ENCODE measurements around the gene PCSK5.

Gene PCSK5

DNA sequence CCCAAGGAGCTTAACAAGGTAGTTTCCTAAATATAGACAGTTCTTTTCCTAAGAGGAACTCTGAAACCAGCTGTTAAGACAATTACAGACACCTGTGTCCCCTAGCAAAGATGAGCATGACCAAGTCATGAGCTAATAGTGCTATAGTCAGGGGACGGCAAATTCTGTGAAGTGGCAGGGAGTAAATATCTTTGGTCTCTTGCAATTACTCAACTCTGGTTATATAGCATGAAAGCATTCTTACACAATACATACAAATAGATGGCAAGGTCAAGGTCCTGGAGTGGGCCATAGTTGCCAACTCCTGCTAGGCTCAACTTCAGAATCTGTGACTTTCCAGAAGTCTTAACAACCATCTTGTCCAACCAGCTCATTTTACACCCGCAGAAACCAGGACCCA, 400.1 kb downstream of the PCSK5 start:
- no peaks in the 10 kb centered on the region for H3K36me3 ChIP-seq (ENCODE audit: control insufficient read depth, insufficient read depth, low read length)
- no peaks in the 10 kb centered on the region for H3K27me3 ChIP-seq (replicated peaks; ENCODE audit: control insufficient read depth, insufficient read depth, low read length)
- TF ChIP-seq, protein P1, sequence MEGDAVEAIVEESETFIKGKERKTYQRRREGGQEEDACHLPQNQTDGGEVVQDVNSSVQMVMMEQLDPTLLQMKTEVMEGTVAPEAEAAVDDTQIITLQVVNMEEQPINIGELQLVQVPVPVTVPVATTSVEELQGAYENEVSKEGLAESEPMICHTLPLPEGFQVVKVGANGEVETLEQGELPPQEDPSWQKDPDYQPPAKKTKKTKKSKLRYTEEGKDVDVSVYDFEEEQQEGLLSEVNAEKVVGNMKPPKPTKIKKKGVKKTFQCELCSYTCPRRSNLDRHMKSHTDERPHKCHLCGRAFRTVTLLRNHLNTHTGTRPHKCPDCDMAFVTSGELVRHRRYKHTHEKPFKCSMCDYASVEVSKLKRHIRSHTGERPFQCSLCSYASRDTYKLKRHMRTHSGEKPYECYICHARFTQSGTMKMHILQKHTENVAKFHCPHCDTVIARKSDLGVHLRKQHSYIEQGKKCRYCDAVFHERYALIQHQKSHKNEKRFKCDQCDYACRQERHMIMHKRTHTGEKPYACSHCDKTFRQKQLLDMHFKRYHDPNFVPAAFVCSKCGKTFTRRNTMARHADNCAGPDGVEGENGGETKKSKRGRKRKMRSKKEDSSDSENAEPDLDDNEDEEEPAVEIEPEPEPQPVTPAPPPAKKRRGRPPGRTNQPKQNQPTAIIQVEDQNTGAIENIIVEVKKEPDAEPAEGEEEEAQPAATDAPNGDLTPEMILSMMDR (IDR thresholded peaks at IDR 0.05; ENCODE audit: insufficient read depth, low read length, poor library complexity, severe bottlenecking), result no peak
- H3K4me3 ChIP-seq (replicated peaks; ENCODE audit: low read depth, low read length), result no peak overlapping the region
- DNase-seq (ENCODE audit: extremely low read depth, insufficient read length), result no peak

GRCh38 chr9:76292246-76292645, 401.8 kb downstream of the PCSK5 start:
- TF ChIP-seq, protein P1 (IDR thresholded peaks at IDR 0.05; ENCODE audit: insufficient read depth, low read length, poor library complexity, severe bottlenecking), result no peak

DNA sequence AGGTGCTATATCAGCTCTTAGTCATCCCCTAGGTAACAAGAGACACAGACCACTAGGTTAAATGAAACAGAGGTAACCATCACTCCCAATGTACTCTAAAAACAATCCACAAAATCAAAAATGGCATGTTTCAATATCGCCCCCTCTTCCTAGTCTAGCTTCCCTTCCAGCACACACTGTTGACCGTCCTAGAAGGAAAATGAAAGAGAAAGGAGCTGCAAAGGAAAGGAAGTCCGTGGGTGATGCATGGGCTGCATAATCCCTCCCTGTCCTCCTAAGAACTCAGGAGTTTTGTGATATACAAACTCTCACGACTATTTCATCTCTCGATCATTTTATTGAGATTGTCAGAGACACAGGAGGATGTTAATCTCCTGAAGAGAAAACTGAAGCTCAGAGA, 402.2 kb downstream of the PCSK5 start:
- TF ChIP-seq, protein P1 (IDR thresholded peaks at IDR 0.05; ENCODE audit: insufficient read depth, low read length, poor library complexity, severe bottlenecking), result no peak
- no peak for DNase-seq (ENCODE audit: extremely low read depth, insufficient read length)
- Histone ChIP-seq H3K36me3 (ENCODE audit: control insufficient read depth, insufficient read depth, low read length) (no peaks in the 10 kb centered on the region), H3K4me3 (replicated peaks; ENCODE audit: low read depth, low read length) (no peak overlapping the region), H3K27me3 (replicated peaks; ENCODE audit: control insufficient read depth, insufficient read depth, low read length) (no peaks in the 10 kb centered on the region)

More at GRCh38 chr9:76292246-76292645, 401.8 kb downstream of the PCSK5 start:
- DNase-seq (ENCODE audit: extremely low read depth, insufficient read length), result no peak
- H3K27me3 ChIP-seq (replicated peaks; ENCODE audit: control insufficient read depth, insufficient read depth, low read length), result no peaks in the 10 kb centered on the region
- H3K36me3 ChIP-seq (ENCODE audit: control insufficient read depth, insufficient read depth, low read length), result no peaks in the 10 kb centered on the region
- H3K4me3 ChIP-seq (replicated peaks; ENCODE audit: low read depth, low read length), result no peak overlapping the region

GRCh38 chr9:76294301-76294700, 403.8 kb downstream of the PCSK5 start:
- DNase-seq (ENCODE audit: extremely low read depth, insufficient read length), result no peak
- H3K4me3 ChIP-seq (replicated peaks; ENCODE audit: low read depth, low read length), result no peak overlapping the region
- TF ChIP-seq, protein P1 (IDR thresholded peaks at IDR 0.05; ENCODE audit: insufficient read depth, low read length, poor library complexity, severe bottlenecking), result no peak
- no peaks in the 10 kb centered on the region for H3K36me3 ChIP-seq (ENCODE audit: control insufficient read depth, insufficient read depth, low read length)
- H3K27me3 ChIP-seq (replicated peaks; ENCODE audit: control insufficient read depth, insufficient read depth, low read length), result no peaks in the 10 kb centered on the region

GRCh38 chr9:76296561-76297310, 406.3 kb downstream of the PCSK5 start:
- H3K36me3 ChIP-seq (ENCODE audit: control insufficient read depth, insufficient read depth, low read length), result no peaks in the 10 kb centered on the region
- no peak overlapping the region for H3K4me3 ChIP-seq (replicated peaks; ENCODE audit: low read depth, low read length)
- no peak for DNase-seq (ENCODE audit: extremely low read depth, insufficient read length)
- no peaks in the 10 kb centered on the region for H3K27me3 ChIP-seq (replicated peaks; ENCODE audit: control insufficient read depth, insufficient read depth, low read length)
- TF ChIP-seq, protein P1 (IDR thresholded peaks at IDR 0.05; ENCODE audit: insufficient read depth, low read length, poor library complexity, severe bottlenecking), result no peak

Data from GM06990 (cell line).